Adipose tissue (tissue), 3 donors: ENCODE data around the gene KIAA1217. TPM values are rescaled to one million over a fixed set of nuclear protein-coding genes. Genes with fewer than 3 reads are reported as not detected.

Experiments
- H3K27ac ChIP-seq: one replicate; pipeline ENCODE4 v1.5.1; 2013; ENCODE audit warnings: low read depth, low read length
- WGBS, 3 donors: extraction: QIAGEN DNeasy Blood & Tissue Kit; methylation state at CpG; one replicate each; pipeline ENCODE4 v1.1.7; 2013; 5-methylcytosine and 5-hydroxymethylcytosine counted together
- polyA plus RNA-seq, 3 donors: library from polyadenylated mRNA; stranded (reverse); fragments of 200-250 nt; gene quantifications; one replicate each; pipeline ENCODE4 v1.2.3, GENCODE V29; 2013
- donor health status: healthy with polysubstance abuse.
- donor health status: Bipolar disorder and iron deficiency.
- donor health status: healthy.

KIAA1217 gene
- polyA plus RNA-seq, 3 donors: 5.9 to 18.7 (median 13.3) TPM

DNA sequence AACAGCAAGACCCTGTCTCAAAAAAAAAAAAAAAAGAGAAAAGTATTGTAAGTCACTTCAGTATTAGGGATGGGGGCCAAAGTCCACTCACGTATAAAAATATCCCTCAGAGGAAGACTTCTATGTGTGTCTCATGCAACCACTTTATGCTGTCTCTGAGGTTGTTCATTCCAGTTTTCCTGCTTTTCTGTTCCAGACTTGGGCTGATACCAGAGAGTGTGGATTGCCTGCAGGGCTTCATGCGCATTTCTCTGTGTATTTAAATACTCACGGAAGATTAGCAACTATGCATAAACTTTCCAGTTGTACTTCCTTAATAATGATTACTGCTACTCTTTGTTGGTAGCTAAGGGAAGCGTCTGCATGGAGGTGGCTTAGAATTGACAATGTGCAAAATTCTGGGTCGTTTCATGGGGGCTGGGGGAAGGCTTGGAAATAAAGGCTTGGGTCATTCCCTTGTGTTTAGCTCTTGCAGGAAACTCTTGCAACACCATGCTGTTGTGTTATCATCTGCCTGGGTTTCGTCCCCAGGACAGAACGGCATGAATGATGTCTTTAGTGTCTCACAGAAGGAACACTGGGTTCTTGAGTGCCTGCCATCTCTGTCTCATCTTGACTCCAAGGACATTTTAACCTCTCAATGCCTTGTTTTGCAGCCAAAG lies 54.1 kb downstream of the KIAA1217 start:
- no peak overlapping the region for H3K27ac ChIP-seq
- 41 to 70% (median 56%) methylated on average over 7 of the region's 7 CpGs for WGBS, 3 donors

DNA sequence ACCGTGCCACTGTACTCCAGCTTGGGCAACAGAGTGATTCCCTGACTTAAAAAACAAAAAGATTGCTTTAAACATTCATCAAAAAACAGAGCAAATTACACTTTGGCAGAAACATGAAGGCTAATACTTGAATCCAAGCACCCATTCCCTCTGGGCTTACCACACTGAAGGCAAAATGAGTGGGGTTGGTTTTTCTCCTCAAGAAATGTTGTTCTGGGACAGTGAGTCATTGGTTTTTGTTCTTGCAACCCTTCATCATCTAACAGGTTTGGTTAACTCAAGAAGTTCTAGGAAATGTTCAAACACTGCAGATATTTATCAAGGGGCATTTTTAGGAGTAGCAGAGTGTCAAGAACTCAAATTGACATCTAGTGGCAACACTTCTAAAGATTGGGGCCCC lies 60.5 kb downstream of the KIAA1217 start:
- no peak overlapping the region for H3K27ac ChIP-seq
- 88 to 96% (median 95%) methylated on average over 1 of the region's 1 CpG for WGBS, 3 donors

DNA sequence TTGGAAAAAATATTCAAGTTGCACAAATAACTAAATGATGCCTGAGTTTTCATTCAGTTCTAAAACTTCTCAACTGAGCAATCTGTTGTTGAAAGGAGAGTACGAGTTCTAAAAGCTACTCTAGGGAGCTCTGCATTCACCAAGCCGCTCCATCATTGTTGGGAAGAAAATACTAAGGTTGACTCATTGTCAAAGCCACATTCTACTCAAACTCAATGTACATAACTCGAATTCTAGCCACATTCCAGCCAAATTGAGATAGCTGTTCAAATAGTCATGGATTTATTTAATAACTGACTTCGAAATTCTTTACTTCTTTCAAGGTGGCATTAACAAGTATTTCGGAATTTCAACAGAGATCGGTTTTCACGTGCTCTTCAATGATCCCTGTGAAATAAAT lies 63.4 kb downstream of the KIAA1217 start:
- no peak overlapping the region for H3K27ac ChIP-seq
- WGBS, 3 donors: 78 to 89% (median 87%) methylated on average over 7 of the region's 7 CpGs

DNA sequence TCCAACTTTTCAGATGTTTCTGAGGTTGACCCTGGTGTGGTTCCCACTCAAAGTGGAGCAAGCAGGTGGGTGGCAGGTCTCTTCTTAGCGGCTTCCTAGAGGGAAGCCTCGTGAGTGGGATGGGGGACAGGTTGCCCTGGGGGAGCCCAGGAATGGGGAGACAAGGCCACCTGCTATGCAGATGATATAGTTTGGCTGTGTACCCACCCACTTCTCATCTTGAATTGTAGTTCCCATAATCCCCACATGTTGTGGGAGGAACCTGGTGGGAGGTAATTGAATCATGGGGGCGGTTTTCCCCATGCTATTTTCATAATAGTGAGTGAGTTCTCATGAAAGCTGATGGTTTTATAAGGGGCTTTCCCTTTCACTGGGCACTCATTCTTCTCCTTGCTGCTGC lies 68.3 kb downstream of the KIAA1217 start:
- no peak overlapping the region for H3K27ac ChIP-seq
- 86 to 96% (median 90%) methylated on average over 3 of the region's 3 CpGs for WGBS, 3 donors

DNA sequence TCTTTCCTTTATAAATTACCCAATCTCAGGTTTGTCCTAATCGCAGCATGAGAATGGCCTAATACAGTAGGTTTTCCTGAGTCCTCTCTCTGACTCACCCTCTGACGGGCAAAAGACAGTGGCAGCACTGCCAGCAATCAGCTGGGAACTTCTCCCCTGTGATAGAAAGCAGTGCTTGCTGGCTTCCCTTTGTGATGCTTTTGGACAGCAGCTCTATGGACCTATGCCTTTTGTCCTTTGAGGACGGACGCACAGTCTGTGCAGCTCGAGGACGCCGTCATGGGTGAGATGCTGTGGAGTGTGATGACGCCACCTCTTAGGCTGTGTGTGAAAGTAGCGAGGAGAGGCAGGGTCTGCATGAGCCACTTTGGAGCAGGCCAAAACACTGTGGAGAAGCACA lies 68.8 kb downstream of the KIAA1217 start:
- 91 to 95% (median 92%) methylated on average over 9 of the region's 9 CpGs for WGBS, 3 donors
- no peak overlapping the region for H3K27ac ChIP-seq

DNA sequence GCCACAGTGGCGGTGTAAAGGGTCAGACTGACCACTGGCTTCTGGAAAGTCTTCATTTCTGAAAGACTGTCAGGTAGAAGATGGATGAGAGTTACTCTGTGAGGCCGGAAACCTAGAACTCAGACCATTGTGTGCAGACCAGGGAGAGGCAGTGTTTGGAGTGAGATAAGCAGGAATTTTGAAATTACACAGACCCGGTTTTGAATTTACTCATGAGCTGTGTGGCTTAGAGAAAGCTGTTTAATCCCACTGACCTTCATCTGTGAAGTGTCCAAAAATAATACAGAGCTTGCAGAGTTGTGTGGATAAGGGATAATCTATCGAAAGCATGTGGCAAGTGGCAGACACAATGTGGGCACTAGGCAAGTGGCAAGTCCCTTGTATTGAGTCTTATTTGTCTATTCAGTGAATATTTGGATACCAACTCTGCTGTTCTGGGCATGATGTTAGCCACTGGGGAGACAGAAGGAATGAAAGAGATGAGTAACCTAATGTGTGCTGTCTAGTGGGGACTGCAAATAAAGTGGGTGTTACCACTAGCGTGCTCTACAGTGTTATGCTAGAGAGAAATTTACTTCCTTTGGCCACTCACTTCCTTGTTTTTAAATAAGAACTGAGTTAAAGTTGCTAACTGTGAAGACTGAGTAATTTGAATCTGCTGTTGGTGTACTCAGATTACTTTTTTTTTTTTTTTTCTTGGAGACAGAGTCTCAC lies 69.4 kb downstream of the KIAA1217 start:
- no peak overlapping the region for H3K27ac ChIP-seq
- WGBS, 3 donors: 59 to 81% (median 80%) methylated on average over 5 of the region's 5 CpGs

DNA sequence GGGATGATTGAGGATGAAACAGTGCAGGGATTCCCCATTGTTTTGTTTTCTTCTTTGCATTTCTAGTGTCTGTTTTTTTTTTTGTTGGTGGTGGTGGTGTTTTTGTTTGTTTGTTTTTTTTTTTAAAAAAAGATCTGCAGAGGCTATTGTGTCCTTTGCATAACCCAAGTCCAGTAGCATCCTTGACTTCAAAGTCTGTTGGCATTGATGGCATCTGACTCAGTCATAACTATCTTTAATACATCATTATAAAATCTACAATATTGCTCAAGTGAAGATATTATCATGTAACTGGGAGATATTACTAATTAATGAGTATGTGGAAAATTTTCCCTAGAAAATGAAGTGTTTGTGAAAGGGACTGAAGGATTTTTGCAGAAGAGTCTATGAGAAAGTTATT lies 70.2 kb downstream of the KIAA1217 start:
- no peak overlapping the region for H3K27ac ChIP-seq

DNA sequence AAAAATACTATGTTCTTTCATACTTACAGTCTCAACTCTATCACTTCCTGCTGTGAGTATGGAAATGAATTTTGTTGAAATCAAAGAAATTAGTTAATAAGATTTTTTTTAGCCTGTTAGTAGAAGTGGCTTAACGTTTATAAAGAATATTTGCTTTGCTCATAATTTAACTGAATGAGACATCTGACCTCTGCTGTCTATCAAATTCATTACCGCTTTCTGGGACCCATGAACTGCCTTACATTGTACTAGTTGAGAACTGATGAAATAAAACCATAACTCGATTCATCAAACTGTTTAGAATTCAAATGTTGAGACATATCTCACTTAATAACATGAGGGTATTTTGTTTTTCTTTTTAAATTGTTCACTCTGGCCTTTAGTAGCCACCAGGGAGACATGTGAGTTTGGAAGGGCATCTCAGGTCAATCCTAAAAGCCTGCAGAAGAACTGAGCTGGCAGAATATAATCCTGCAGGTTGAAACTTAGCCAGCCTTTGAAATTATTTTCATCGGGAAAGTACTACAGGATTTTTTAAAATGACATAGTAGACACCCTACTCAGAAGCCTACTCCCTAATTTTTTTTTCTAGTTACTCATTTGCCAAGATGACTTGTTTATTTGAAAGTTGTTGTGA lies 78.7 kb downstream of the KIAA1217 start:
- WGBS, 3 donors: 31 to 41% (median 37%) methylated on average over 4 of the region's 4 CpGs
- no peak overlapping the region for H3K27ac ChIP-seq

DNA sequence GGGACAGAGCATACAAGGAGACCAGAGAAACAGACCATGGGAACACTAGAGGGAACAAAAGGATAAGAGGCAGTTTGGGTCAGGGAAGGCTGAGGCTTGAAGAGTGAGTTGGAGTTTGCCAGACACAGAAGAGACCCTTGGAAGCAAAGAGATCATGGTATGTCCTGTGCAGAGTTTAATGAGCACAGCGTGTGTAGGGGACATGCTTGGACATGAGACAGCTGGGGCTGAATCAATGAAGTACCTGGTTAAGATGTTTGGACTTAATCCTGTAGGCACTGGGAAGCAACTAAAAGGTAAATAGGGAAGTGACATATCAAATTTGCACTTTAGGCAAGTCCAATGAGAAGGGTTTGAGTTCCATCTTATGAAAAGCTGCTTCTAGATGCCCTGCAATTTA lies 79.6 kb downstream of the KIAA1217 start:
- no peak overlapping the region for H3K27ac ChIP-seq
- 92 to 96% (median 95%) methylated on average over 1 of the region's 1 CpG for WGBS, 3 donors

DNA sequence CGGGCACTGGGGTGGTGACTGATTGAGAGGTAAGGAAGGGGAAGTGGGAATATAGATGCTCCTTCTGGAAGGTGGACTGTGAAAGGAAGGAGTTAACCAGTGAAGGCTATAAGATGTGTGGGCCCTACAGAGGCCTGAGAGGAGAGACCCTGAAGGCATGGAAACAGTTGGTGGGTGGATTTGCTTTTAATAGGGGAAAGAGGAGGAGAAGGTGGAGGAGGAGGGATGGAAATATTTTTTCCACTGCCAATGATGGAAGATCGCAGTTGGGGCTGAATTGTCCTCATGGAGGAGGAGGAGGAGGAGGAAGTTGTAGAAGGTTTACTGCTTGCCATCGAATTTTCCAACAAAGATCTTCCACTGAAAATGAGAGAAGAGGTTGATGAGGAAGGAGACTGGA lies 80.3 kb downstream of the KIAA1217 start:
- WGBS, 3 donors: 84 to 93% (median 85%) methylated on average over 3 of the region's 3 CpGs
- no peak overlapping the region for H3K27ac ChIP-seq

DNA sequence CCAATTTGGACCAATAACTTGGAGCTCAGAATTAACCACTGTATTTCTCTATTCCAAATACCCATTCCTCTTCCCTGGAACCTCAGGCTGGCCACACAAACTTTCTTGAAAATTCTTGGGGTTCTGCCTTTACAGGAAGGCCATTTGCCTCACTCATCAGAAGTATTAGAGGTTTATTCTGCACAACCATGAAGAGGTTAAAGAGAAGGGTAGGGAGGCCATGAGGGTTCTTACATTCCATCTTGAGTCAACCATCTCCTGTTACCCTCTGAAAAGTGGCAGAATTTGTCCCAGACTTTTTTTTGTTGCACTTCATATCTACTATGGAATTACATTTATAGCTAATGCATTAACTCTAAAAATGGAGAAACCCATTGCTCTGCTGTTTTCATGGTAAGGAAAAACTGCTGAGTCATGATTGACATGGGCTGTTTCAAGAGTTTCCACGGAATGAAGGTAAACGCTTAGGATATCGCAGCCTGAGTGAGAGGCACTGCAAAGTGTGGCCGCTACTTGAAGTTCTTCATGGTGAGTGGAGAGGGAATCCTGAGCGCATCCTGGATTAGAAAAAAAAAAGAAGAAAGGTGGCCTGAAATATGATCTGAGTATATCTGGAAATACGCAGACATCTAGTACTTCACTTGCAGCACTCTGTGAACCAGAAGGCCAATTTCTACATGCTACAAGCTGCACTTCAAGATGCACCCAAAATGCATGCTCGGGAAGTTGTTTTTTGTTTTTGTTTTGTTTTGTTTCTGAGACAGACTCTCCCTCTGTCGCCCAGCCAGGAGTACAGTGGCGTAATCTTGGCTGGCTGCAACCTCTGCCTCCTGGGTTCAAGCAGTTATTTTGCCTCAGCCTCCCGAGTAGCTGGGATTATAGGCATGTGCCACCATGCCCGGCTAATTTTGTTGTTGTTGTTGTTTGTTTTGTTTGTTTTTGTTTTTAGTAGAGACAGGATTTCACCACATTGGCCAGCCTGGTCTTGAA lies 83.7 kb downstream of the KIAA1217 start:
- 79 to 87% (median 81%) methylated on average over 11 of the region's 11 CpGs for WGBS, 3 donors
- H3K27ac ChIP-seq: no peak overlapping the region

DNA sequence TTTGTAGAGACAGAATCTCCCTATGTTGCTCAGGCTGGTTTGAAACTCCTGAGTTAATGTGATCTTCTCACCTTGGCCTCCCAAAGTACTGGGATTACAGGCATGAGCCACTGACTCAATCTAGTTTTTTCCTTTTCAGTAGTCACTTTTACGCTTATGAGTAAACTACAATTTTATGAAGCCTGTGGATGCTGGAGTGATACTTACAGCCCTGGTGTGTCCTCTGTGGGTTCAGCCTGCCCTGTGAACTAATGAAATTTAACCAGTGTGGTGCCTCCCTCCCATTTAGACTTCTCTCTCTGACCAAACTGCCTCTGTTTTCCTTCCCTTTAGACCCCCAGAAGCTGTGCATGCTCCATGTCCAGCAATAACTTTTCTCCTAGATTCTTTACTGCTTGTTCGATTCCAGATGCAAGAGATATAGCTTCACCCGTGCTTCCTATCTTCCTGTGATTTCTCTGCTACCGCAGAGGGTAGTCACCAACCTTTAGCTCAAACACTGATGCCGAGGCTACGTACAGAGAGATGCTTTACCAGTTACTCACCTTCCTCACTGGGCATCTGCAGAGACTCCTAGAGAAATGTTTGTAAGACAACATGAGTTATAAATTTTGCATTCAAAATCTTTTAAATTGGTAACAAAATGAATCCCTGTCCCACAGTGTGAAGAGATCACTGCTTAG lies 90.8 kb downstream of the KIAA1217 start:
- WGBS, 3 donors: 90 to 91% (median 91%) methylated on average over 6 of the region's 6 CpGs
- H3K27ac ChIP-seq: no peak overlapping the region

DNA sequence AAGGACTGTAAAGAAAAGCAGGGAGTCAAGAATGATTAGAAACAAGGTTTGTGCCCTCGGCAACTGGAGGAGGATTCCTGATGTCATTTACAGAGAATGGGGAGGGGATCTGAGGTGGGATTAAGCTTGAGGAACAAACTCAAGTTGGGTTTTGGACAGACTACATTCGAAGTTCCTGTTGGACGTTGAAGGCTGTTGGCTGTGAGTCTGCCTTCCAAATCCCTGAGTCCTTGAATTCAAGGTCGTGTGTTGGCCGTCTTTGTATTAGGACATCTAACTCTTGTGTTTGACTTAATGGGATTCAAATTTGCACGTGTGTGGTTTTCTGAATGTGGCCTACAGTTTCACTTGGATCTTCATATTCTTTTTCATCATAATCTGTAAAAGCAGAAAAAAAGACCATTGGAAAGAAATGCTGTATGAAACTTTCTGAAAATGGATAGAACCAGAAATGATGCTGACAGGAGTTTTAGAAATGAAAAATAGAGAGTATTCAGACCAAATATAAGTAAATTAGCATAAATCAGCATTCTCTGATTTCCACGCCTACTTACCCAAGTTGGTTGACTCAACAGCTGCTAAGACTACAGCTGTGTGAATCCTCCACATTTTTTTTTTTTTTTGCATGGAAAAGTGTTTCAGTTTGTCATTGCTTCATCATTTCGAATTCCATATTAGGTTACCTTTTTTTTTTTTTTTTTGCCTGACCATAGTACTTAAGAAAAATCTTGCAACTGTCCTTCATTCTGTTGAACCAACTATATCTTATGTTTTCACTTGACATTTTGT lies 94.8 kb downstream of the KIAA1217 start:
- no peak overlapping the region for H3K27ac ChIP-seq
- WGBS, 3 donors: 49 to 74% (median 73%) methylated on average over 8 of the region's 8 CpGs

DNA sequence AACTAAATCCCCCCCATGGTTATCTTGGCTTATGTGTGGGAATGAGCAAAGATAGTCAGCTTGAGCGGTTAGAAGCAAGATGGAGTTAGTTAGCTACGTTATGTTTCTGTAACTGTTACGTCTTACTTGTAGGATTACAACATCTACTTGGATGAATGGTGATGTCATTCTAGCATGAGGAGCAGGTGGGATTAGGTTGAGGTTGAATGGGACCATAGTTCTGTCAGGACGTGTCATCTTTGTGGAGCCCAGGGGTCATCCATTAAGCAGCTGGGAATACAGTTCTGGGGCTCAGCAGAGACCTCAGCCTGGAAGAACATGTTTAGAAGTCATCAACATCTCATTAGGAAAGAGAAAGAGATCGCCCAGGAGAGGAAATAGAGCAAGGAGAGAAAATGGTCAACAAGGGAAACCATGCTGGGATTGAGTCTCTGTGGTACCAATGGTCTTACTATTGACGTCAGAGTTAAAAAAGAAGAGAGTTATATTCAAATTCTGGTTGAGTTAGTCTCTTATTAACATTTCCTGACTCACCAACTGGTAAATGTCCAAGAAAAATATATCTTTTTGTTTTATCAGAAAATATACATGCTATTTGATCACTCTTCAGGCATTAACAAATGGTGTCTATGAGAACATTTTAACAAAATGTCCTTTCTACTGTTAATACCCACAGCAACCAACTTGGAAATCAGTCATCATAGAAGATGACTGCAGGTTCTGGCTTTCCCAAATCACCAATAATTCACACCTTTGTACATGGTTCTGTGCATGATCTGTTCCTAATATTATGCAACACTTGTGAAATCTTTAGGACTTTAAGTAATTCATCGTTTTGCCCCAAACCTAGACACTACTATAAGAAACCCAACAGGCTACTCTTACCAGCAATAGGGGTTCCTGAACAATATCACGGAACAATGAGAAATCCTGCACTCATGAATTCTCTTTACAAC lies 96.9 kb downstream of the KIAA1217 start:
- H3K27ac ChIP-seq: no peak overlapping the region
- 87 to 96% (median 88%) methylated on average over 8 of the region's 8 CpGs for WGBS, 3 donors

DNA sequence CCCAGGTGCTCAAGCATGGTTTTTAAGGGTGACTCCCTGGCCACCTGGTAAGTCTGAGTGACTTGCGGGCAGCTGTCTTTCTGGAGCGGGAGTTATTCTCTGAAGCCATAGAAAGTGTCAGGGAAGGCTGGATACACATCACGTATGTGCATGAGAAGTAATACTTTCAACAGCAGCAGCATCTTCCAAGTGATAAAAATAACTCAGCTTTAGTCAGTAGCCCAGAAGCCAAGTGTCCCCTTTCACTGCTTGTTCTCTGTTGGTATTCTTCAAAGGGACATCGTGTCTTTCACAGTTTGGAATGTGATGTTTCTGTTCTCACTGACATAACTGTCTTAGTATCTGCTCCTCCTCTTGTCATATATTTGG lies 97.6 kb downstream of the KIAA1217 start:
- H3K27ac ChIP-seq: no peak overlapping the region

DNA sequence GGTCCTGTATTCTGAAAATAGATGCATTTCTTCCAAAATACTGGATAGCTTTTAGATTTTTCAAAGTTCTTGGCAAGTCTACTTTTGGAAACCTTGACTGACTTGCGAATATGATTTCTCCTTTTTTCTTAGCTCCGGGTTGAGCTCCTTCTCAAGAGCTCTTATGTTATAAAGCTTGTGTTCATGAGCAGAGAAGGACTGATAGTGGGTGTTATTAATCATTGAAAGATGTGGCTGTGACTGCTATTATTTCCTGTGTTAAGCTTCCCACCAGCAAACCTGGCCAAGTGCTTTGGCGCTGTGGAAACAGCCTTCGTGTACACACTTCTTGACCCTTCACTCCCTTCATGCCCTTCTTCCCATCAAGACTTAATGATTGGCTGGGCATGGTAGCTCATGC lies 98.2 kb downstream of the KIAA1217 start:
- WGBS, 3 donors: 53 to 64% (median 63%) methylated on average over 4 of the region's 4 CpGs
- no peak overlapping the region for H3K27ac ChIP-seq

More for the DNA sequence above, 97.6 kb downstream of the KIAA1217 start:
- WGBS, 3 donors: 76 to 88% (median 78%) methylated on average over 4 of the region's 4 CpGs
